SK-N-MC (cell line): Measurements from ENCODE around the gene ZNF512B.

Experiments
- EZH2 ChIP-seq: fragments of 200-600 bp; sonication (generic); IDR thresholded peaks from one replicate; pipeline ENCODE4 v1.6.1; 2017; ENCODE audit warnings: antibody characterized with exemption
- FOXP2 ChIP-seq: optimal IDR thresholded peaks from 2 replicates; pipeline ENCODE3; 2011; ENCODE audit warnings: mild to moderate bottlenecking, moderate library complexity; ENCODE audit not compliant: insufficient read depth; ENCODE audit errors: extremely low read length, control extremely low read depth
- POLR2AphosphoS5 ChIP-seq: IDR thresholded peaks from 2 replicates; pipeline ENCODE4 v1.6.1; 2012; ENCODE audit warnings: mild to moderate bottlenecking, low read depth, low read length, borderline replicate concordance

DNA sequence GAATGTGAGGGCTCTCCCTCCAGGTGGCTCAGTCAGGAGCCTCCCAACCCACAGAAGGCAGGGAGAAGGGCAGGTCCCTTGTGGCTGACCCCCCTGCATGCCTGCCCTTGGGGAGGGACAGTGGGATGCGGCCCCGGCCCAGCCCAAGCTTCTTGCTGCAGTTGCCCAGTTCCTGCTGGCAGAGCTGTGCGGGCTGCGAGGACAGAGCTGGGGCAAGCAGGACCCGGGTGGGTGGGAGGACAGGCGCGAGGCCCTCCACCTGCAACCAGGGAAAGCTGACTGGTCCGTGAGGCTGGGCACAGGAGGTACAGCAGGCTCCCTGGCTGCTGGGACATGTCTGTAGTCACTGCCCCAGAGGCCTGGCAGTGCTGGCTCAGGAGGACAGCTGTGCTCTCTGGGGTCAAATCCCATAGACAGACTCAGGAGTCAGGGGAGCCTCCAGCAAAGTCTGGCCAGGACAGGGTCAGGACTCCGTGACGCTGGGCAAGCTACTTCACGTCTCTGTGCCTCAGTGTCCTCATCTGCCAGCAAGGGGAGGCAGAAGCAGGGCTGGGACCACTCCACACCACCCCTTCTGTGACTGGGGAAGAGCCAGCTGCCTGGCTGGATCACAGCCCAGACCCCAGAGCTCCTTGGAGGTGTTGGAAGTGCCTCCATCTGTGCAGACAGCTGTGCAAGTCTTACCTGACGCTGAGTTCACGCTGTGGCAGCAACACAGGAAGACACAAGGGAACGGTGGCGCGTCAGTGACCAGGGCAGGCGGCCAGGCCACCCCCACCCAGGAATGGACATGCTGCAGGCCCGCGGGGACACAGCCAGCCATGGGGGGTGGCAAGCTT, 26.5 kb downstream of the ZNF512B start:
- TF ChIP-seq POLR2AphosphoS5 = no peak
- no peak for TF ChIP-seq EZH2
- TF ChIP-seq FOXP2 = no peak
